HepG2 (cell line): ENCODE measurements around the gene HSD11B1L. TPM values are rescaled to one million over a fixed set of nuclear protein-coding genes. Genes with fewer than 3 reads are reported as not detected.
A peak's percentile ranks its signal among the peaks of the same experiment; 100 is the strongest.

ENCODE experiments used
- ATAC-seq: fragments of 200-7000 bp; cut with Tn5 transposase; 3 replicates; pipeline ENCODE4 v1.9.1; 2020; ENCODE audit warnings: mild to moderate bottlenecking, moderate library complexity
- BruUV-seq: library from RNA; stranded (reverse); fragments of 400-500 nt; replicated peaks from 2 replicates; lab custom pipeline; 2021; lab: Mats Ljungman, UMichigan
- CTCF ChIA-PET: fragments of 300-600 bp; formaldehyde crosslinking; extraction: SDS; loops from one replicate; lab custom pipeline; 2021; ENCODE audit warnings: low total read pairs, inconsistent platforms, low intra/inter-chr PET ratio; lab: Yijun Ruan, JAX
- POLR2A ChIA-PET: fragments of 350-600 bp; sonication (Branson Sonifier 250); formaldehyde crosslinking; loops from one replicate; lab custom pipeline; 2020; ENCODE audit warnings: antibody characterized with exemption, inconsistent platforms; lab: Yijun Ruan, JAX
- DNase-seq: peaks from one replicate; pipeline ENCODE4 v3.0.0-alpha.2; 2015; ENCODE audit warnings: low spot score
- FAIRE-seq: peaks from 3 replicates; lab custom pipeline; 2011; peaks lifted over from hg19 to GRCh38; lab: Jason Lieb, UNC
- H2AFZ ChIP-seq: one replicate; pipeline ENCODE4 v1.6.1; 2011; ENCODE audit warnings: low read length, inconsistent platforms
- H3K27ac ChIP-seq: fragments of 300-600 bp; 3 replicates; pipeline ENCODE4 v1.8.0; 2011; ENCODE audit warnings: mixed run types, mild to moderate bottlenecking, mixed read lengths, low read length, inconsistent platforms; ENCODE audit not compliant: insufficient read depth; ENCODE audit errors: extremely low read length
- H3K27me3 ChIP-seq, 2 experiments: fragments of 200-600 bp in 1 of 2; 2 replicates in 1 of 2; 3 replicates in 1 of 2; pipeline versions ENCODE4 v1.6.0 to v1.8.0; 2011; ENCODE audit warnings: low read length in 2 of 2, mild to moderate bottlenecking in 2 of 2, moderate library complexity in 2 of 2, inconsistent platforms in 1 of 2; ENCODE audit not compliant: insufficient read depth in 2 of 2, control insufficient read depth in 1 of 2
- H3K36me3 ChIP-seq, 2 experiments: fragments of 200-600 bp in 1 of 2; replicated peaks in 1 of 2; 2 replicates in 1 of 2; 3 replicates in 1 of 2; pipeline versions ENCODE4 v1.5.1 to v1.8.0; 2011; ENCODE audit warnings: low read length in 2 of 2, inconsistent platforms in 1 of 2; ENCODE audit not compliant: insufficient read depth in 2 of 2, control insufficient read depth in 1 of 2
- H3K4me1 ChIP-seq: 2 replicates; pipeline ENCODE4 v1.5.1; 2012; ENCODE audit warnings: low read length, inconsistent platforms; ENCODE audit not compliant: insufficient read depth
- H3K4me2 ChIP-seq: 2 replicates; pipeline ENCODE4 v1.6.0; 2011; ENCODE audit warnings: low read depth, low read length, inconsistent platforms
- H3K4me3 ChIP-seq, 3 experiments: fragments of 200-600 bp in 1 of 3; sonication (generic), shearing (Covaris generic) in 1 of 3; replicated peaks in 1 of 3; 2 replicates each; pipeline ENCODE4 v1.5.1; 2011 to 2016; ENCODE audit warnings: low read length in 3 of 3, inconsistent platforms in 2 of 3, low read depth in 2 of 3, mild to moderate bottlenecking in 2 of 3, control low read depth in 1 of 3, mixed read lengths in 1 of 3; ENCODE audit not compliant: insufficient read depth in 1 of 3
- H3K79me2 ChIP-seq: one replicate; pipeline ENCODE4 v1.6.1; 2011; ENCODE audit warnings: low read length, inconsistent platforms; ENCODE audit not compliant: insufficient read depth
- H3K9ac ChIP-seq: 2 replicates; pipeline ENCODE4 v1.6.0; 2011; ENCODE audit warnings: mild to moderate bottlenecking, low read depth, low read length, inconsistent platforms; ENCODE audit not compliant: insufficient read depth
- H3K9me3 ChIP-seq: 2 replicates; pipeline ENCODE4 v1.5.1; 2012; ENCODE audit warnings: mild to moderate bottlenecking, low read length
- H4K20me1 ChIP-seq: 2 replicates; pipeline ENCODE4 v1.6.0; 2011; ENCODE audit warnings: inconsistent platforms, mild to moderate bottlenecking, low read length, moderate library complexity; ENCODE audit not compliant: insufficient read depth
- MTF2 ChIP-seq: sonication (generic); formaldehyde crosslinking; IDR thresholded peaks from 2 replicates; pipeline ENCODE4 v1.5.0; 2020; ENCODE audit warnings: missing genetic modification reagents, borderline replicate concordance
- ZBTB3 ChIP-seq: sonication (generic); formaldehyde crosslinking; IDR thresholded peaks from 2 replicates; pipeline ENCODE4 v1.4.0; 2020; ENCODE audit warnings: low read depth, mild to moderate bottlenecking, moderate library complexity, missing genetic modification reagents, borderline replicate concordance
- ZFY ChIP-seq: sonication (generic); formaldehyde crosslinking; IDR thresholded peaks from 2 replicates; pipeline ENCODE4 v1.4.0; 2020; ENCODE audit warnings: missing genetic modification reagents
- ZNF501 ChIP-seq: sonication (generic); formaldehyde crosslinking; IDR thresholded peaks from 2 replicates; pipeline ENCODE4 v1.5.1; 2020; ENCODE audit warnings: mild to moderate bottlenecking, moderate library complexity, missing genetic modification reagents
- ZZZ3 ChIP-seq: sonication (generic); formaldehyde crosslinking; IDR thresholded peaks from 2 replicates; pipeline ENCODE4 v1.4.0; 2020; ENCODE audit warnings: missing genetic modification reagents, mild to moderate bottlenecking, borderline replicate concordance
- WGBS: methylation state at CpG from one replicate; pipeline ENCODE4 v1.1.6; 2017; ENCODE audit warnings: low lambda C conversion rate; 5-methylcytosine and 5-hydroxymethylcytosine counted together
- in situ Hi-C: cut with HindIII; loops from 2 replicates; pipeline ENCODE4 v1.10.0; 2017; ENCODE audit warnings: low pct_unique_long_range_greater_than_20kb; ENCODE audit not compliant: extremely low pct_ligation_motif_present
- intact Hi-C: fragments of 100-400 bp; cut with micrococcal nuclease; formaldehyde crosslinking; loops from one replicate; pipeline ENCODE4 v1.10.0; 2022; ENCODE audit not compliant: unreplicated experiment
- polyA plus RNA-seq, 8 experiments: library from polyadenylated mRNA; depleted of rRNA in 3 of 8; stranded (reverse) in 7 of 8; unstranded in 1 of 8; fragments of >200 nt; fragmentation: Illumina TruSeq in 4 of 8; extraction: Trizol in 4 of 8; gene quantifications; 2 replicates each; pipeline versions ENCODE4 v1.2.1 to v1.2.3, GENCODE V29; 2011 to 2016; ENCODE audit warnings: low read depth in 4 of 8, missing spikeins in 1 of 8, mixed read lengths in 1 of 8; ENCODE audit not compliant: insufficient read depth in 1 of 8
- total RNA-seq, 5 experiments: library from RNA; depleted of rRNA; stranded (reverse); fragments of >200 nt; fragmentation: Illumina TruSeq; extraction: Trizol; gene quantifications; 2 replicates each; pipeline ENCODE4 v1.2.3, GENCODE V29; 2016; ENCODE audit warnings: low read depth in 1 of 5
- TF ChIP-seq, protein P1 (sequence below): sonication (generic); formaldehyde crosslinking; IDR thresholded peaks from 2 replicates; pipeline ENCODE4 v1.5.0; 2020; ENCODE audit warnings: missing genetic modification reagents
- TF ChIP-seq, protein P2 (sequence below), 2 experiments: sonication (generic) in 1 of 2; formaldehyde crosslinking in 1 of 2; IDR thresholded peaks; 2 replicates each; pipeline versions ENCODE4 v1.4.0 to v1.6.1; 2018 to 2020; ENCODE audit warnings: missing genetic modification reagents in 2 of 2, borderline replicate concordance in 1 of 2, low read depth in 1 of 2, mild to moderate bottlenecking in 1 of 2, missing biosample characterization in 1 of 2
- TF ChIP-seq, protein P3 (sequence below): sonication (generic); formaldehyde crosslinking; IDR thresholded peaks from 2 replicates; pipeline ENCODE4 v1.5.1; 2020; ENCODE audit warnings: missing genetic modification reagents, mild to moderate bottlenecking, borderline replicate concordance
- TF ChIP-seq, protein P4 (sequence below): sonication (generic); formaldehyde crosslinking; IDR thresholded peaks from 2 replicates; pipeline ENCODE4 v1.5.1; 2020; ENCODE audit warnings: mild to moderate bottlenecking, missing genetic modification reagents, borderline replicate concordance
- TF ChIP-seq, protein P5 (sequence below): sonication (generic); formaldehyde crosslinking; IDR thresholded peaks from 2 replicates; pipeline ENCODE4 v1.8.1; 2023; ENCODE audit warnings: mild to moderate bottlenecking, missing genetic modification reagents

Gene HSD11B1L
- total and polyA plus RNA-seq, 2 of the 13 experiments (the other 11 are each of a cell fraction or from before 2014, with no cell fraction given): 2.8 to 3.9 TPM

DNA sequence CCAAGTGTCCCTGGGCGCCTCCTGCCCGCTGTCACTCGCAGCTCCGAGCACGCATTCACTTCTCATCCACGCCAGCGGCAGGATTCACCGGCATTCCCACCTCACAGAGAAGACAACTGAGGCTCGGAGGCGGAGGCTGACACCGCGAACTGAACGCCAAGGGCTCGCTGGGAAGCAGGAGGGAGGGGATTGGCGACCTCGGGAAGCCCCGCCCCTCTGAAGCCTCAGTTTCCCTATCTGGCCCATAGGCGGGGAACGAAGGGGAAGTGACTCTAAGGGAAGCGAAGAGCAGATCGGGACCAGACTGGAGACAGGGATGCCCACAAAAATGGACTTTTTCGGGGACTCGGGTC is 767 bp upstream of the HSD11B1L start:
- peaks cover 25% of the 10 kb centered on the region for H3K4me1 ChIP-seq
- peak; percentile 5 for ATAC-seq
- no peak for DNase-seq
- WGBS: 0% methylated on average over 10 of the region's 23 CpGs
- H3K9me3 ChIP-seq: no peaks in the 10 kb centered on the region
- H3K4me2 ChIP-seq: peak overlapping the region; percentile 92
- FAIRE-seq: no peak
- peak overlapping the region; percentile 75 for H3K27ac ChIP-seq
- ChIA-PET CTCF (no interaction called here), POLR2A (interaction anchor here (0.9 to 1.1 kb wide), 2 partner anchors 10 to 11 kb away, joined by 3 to 6 read pairs; partner anchors contain the start of gene RPL36)
- H2AFZ ChIP-seq: peak overlapping the region; percentile 57
- H3K79me2 ChIP-seq: peaks cover 7% of the 10 kb centered on the region
- no peaks in the 10 kb centered on the region for H4K20me1 ChIP-seq
- TSS peak; percentile 79 for BruUV-seq
- in situ Hi-C loops (no loop called here), intact Hi-C loops (no loop called here)
- H3K4me3 ChIP-seq: peak overlapping the region; percentile 87 to 100 (median 92)
- no peaks in the 10 kb centered on the region; a peak in 1 of 5 replicates for H3K27me3 ChIP-seq
- H3K9ac ChIP-seq: peak overlapping the region; percentile 86
- no peaks in the 10 kb centered on the region for H3K36me3 ChIP-seq
- TF ChIP-seq ZNF501 (CRISPR knock-in tag): 0 out of 2 replicates have a peak, but pooled peaks have one; percentile 47
- TF ChIP-seq, protein P1, sequence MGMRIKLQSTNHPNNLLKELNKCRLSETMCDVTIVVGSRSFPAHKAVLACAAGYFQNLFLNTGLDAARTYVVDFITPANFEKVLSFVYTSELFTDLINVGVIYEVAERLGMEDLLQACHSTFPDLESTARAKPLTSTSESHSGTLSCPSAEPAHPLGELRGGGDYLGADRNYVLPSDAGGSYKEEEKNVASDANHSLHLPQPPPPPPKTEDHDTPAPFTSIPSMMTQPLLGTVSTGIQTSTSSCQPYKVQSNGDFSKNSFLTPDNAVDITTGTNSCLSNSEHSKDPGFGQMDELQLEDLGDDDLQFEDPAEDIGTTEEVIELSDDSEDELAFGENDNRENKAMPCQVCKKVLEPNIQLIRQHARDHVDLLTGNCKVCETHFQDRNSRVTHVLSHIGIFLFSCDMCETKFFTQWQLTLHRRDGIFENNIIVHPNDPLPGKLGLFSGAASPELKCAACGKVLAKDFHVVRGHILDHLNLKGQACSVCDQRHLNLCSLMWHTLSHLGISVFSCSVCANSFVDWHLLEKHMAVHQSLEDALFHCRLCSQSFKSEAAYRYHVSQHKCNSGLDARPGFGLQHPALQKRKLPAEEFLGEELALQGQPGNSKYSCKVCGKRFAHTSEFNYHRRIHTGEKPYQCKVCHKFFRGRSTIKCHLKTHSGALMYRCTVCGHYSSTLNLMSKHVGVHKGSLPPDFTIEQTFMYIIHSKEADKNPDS (CRISPR knock-in tag): 0 out of 2 replicates have a peak, but pooled peaks have one; percentile 33
- TF ChIP-seq, protein P2, sequence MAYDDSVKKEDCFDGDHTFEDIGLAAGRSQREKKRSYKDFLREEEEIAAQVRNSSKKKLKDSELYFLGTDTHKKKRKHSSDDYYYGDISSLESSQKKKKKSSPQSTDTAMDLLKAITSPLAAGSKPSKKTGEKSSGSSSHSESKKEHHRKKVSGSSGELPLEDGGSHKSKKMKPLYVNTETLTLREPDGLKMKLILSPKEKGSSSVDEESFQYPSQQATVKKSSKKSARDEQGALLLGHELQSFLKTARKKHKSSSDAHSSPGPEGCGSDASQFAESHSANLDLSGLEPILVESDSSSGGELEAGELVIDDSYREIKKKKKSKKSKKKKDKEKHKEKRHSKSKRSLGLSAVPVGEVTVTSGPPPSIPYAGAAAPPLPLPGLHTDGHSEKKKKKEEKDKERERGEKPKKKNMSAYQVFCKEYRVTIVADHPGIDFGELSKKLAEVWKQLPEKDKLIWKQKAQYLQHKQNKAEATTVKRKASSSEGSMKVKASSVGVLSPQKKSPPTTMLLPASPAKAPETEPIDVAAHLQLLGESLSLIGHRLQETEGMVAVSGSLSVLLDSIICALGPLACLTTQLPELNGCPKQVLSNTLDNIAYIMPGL (CRISPR knock-in tag; IDR thresholded peaks at IDR 0.05; ENCODE audit: borderline replicate concordance in 1 of 2, low read depth in 1 of 2): peak in 1 of 2 experiments; percentile 77; a peak in 1 of 4 replicates
- TF ChIP-seq, protein P3, sequence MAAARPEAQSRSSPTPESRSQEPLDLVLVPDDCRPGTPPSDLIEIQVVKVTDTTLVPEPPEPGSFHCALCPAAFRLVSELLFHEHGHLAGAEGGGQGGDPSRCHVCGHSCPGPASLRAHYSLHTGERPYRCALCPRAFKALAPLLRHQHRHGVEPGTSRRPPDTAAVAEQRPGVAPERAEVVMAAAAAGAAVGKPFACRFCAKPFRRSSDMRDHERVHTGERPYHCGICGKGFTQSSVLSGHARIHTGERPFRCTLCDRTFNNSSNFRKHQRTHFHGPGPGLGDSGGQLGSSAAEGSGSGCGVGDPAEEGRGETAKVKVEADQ (CRISPR knock-in tag): peak; percentile 47; the same call in 1 of the 2 replicates
- TF ChIP-seq, protein P4, sequence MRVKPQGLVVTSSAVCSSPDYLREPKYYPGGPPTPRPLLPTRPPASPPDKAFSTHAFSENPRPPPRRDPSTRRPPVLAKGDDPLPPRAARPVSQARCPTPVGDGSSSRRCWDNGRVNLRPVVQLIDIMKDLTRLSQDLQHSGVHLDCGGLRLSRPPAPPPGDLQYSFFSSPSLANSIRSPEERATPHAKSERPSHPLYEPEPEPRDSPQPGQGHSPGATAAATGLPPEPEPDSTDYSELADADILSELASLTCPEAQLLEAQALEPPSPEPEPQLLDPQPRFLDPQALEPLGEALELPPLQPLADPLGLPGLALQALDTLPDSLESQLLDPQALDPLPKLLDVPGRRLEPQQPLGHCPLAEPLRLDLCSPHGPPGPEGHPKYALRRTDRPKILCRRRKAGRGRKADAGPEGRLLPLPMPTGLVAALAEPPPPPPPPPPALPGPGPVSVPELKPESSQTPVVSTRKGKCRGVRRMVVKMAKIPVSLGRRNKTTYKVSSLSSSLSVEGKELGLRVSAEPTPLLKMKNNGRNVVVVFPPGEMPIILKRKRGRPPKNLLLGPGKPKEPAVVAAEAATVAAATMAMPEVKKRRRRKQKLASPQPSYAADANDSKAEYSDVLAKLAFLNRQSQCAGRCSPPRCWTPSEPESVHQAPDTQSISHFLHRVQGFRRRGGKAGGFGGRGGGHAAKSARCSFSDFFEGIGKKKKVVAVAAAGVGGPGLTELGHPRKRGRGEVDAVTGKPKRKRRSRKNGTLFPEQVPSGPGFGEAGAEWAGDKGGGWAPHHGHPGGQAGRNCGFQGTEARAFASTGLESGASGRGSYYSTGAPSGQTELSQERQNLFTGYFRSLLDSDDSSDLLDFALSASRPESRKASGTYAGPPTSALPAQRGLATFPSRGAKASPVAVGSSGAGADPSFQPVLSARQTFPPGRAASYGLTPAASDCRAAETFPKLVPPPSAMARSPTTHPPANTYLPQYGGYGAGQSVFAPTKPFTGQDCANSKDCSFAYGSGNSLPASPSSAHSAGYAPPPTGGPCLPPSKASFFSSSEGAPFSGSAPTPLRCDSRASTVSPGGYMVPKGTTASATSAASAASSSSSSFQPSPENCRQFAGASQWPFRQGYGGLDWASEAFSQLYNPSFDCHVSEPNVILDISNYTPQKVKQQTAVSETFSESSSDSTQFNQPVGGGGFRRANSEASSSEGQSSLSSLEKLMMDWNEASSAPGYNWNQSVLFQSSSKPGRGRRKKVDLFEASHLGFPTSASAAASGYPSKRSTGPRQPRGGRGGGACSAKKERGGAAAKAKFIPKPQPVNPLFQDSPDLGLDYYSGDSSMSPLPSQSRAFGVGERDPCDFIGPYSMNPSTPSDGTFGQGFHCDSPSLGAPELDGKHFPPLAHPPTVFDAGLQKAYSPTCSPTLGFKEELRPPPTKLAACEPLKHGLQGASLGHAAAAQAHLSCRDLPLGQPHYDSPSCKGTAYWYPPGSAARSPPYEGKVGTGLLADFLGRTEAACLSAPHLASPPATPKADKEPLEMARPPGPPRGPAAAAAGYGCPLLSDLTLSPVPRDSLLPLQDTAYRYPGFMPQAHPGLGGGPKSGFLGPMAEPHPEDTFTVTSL: 0 out of 2 replicates have a peak, but pooled peaks have one; percentile 6
- TF ChIP-seq ZFY (CRISPR knock-in tag): no peak
- no peak for TF ChIP-seq ZBTB3 (CRISPR knock-in tag)
- TF ChIP-seq, protein P5, sequence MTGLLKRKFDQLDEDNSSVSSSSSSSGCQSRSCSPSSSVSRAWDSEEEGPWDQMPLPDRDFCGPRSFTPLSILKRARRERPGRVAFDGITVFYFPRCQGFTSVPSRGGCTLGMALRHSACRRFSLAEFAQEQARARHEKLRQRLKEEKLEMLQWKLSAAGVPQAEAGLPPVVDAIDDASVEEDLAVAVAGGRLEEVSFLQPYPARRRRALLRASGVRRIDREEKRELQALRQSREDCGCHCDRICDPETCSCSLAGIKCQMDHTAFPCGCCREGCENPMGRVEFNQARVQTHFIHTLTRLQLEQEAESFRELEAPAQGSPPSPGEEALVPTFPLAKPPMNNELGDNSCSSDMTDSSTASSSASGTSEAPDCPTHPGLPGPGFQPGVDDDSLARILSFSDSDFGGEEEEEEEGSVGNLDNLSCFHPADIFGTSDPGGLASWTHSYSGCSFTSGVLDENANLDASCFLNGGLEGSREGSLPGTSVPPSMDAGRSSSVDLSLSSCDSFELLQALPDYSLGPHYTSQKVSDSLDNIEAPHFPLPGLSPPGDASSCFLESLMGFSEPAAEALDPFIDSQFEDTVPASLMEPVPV: 0 out of 2 replicates have a peak, but pooled peaks have one; percentile 58
- no peak for TF ChIP-seq ZZZ3 (CRISPR knock-in tag)
- TF ChIP-seq MTF2: peak; percentile 82; the same call in 1 of the 2 replicates
